Neural cell (in vitro differentiated cells): ENCODE measurements around the gene POT1. TPM values are rescaled to one million over a fixed set of nuclear protein-coding genes. Genes with fewer than 3 reads are reported as not detected.

Experiments used
- H2AFZ ChIP-seq: fragments of 200-600, 300-800 bp; sonication (generic), shearing (Covaris generic); 2 replicates; pipeline ENCODE4 v1.6.0; 2014; ENCODE audit warnings: low read depth, mild to moderate bottlenecking, antibody characterized with exemption, low read length, moderate library complexity
- H3F3A ChIP-seq: fragments of 200-600 bp; shearing (Covaris generic); 2 replicates; pipeline ENCODE4 v1.6.1; 2016; ENCODE audit warnings: mild to moderate bottlenecking, moderate library complexity, mixed read lengths, antibody characterized with exemption, low read length; ENCODE audit not compliant: insufficient read depth, poor library complexity, severe bottlenecking
- H3K27ac ChIP-seq: fragments of 200-600, 300-800 bp; sonication (generic), shearing (Covaris generic); 2 replicates; pipeline ENCODE4 v1.5.1; 2014; ENCODE audit warnings: mild to moderate bottlenecking, low read length, moderate library complexity
- H3K27me3 ChIP-seq: fragments of 300-800, 200-600 bp; sonication (generic), shearing (Covaris generic); 2 replicates; pipeline ENCODE4 v1.6.0; 2014; ENCODE audit warnings: mild to moderate bottlenecking, low read depth, low read length, moderate library complexity; ENCODE audit not compliant: insufficient read depth
- H3K36me3 ChIP-seq: fragments of 300-800, 200-600 bp; sonication (generic), shearing (Covaris generic); 2 replicates; pipeline ENCODE4 v1.5.1; 2014; ENCODE audit warnings: mild to moderate bottlenecking, antibody characterized with exemption, low read length, moderate library complexity; ENCODE audit not compliant: insufficient read depth
- H3K4me2 ChIP-seq: fragments of 300-800, 200-600 bp; sonication (generic), shearing (Covaris generic); 2 replicates; pipeline ENCODE4 v1.6.0; 2014; ENCODE audit warnings: mild to moderate bottlenecking, low read length
- H3K4me3 ChIP-seq: fragments of 300-800, 200-600 bp; sonication (generic), shearing (Covaris generic); 2 replicates; pipeline ENCODE4 v1.5.1; 2014; ENCODE audit warnings: mild to moderate bottlenecking, low read length, moderate library complexity
- H3K79me2 ChIP-seq: fragments of 200-600 bp; shearing (Covaris generic); replicated peaks from 2 replicates; pipeline ENCODE4 v1.6.0; 2014; ENCODE audit warnings: mild to moderate bottlenecking, low read length, moderate library complexity; ENCODE audit not compliant: insufficient read depth
- H3K9ac ChIP-seq: fragments of 300-800, 200-600 bp; sonication (generic), shearing (Covaris generic); 2 replicates; pipeline ENCODE4 v1.6.1; 2016; ENCODE audit warnings: mild to moderate bottlenecking, low read length, mixed read lengths
- H3K9me2 ChIP-seq: fragments of 200-600 bp; shearing (Covaris generic); 2 replicates; pipeline ENCODE4 v1.6.1; 2016; ENCODE audit warnings: mild to moderate bottlenecking, low read length, mixed read lengths; ENCODE audit not compliant: insufficient read depth
- H3K9me3 ChIP-seq: fragments of 200-600, 300-800 bp; sonication (generic), shearing (Covaris generic); 2 replicates; pipeline ENCODE4 v1.6.1; 2016; ENCODE audit warnings: mild to moderate bottlenecking, mixed run types, low read length, moderate library complexity, mixed read lengths
- H4K20me1 ChIP-seq: fragments of 200-600 bp; shearing (Covaris generic); 2 replicates; pipeline ENCODE4 v1.6.1; 2016; ENCODE audit warnings: mild to moderate bottlenecking, mixed run types; ENCODE audit not compliant: insufficient read depth
- EP300 ChIP-seq: fragments of 450-650 bp; conservative IDR thresholded peaks from 2 replicates; pipeline ENCODE4 v1.6.1; 2014; ENCODE audit warnings: antibody characterized with exemption, mild to moderate bottlenecking, moderate library complexity; ENCODE audit not compliant: poor library complexity, severe bottlenecking
- EZH2 ChIP-seq: fragments of 200-600, 300-800 bp; shearing (Covaris generic), sonication (generic); IDR thresholded peaks from 2 replicates; pipeline ENCODE4 v1.6.1; 2014; ENCODE audit warnings: antibody characterized with exemption, low read length, borderline replicate concordance, mild to moderate bottlenecking; ENCODE audit not compliant: insufficient read depth, poor library complexity, severe bottlenecking
- MXI1 ChIP-seq: fragments of 450-650 bp; conservative IDR thresholded peaks from 2 replicates; pipeline ENCODE4 v1.6.1; 2014; ENCODE audit warnings: antibody characterized with exemption, mild to moderate bottlenecking; ENCODE audit not compliant: poor library complexity, severe bottlenecking
- POLR2AphosphoS5 ChIP-seq: IDR thresholded peaks from 2 replicates; pipeline ENCODE4 v1.6.1; 2012
- RAD21 ChIP-seq: fragments of 450-650 bp; conservative IDR thresholded peaks from 2 replicates; pipeline ENCODE4 v1.6.1; 2014; ENCODE audit warnings: antibody characterized with exemption, mild to moderate bottlenecking, moderate library complexity
- REST ChIP-seq: IDR thresholded peaks from 2 replicates; pipeline ENCODE4 v1.6.1; 2012; ENCODE audit warnings: borderline replicate concordance
- SMC3 ChIP-seq: fragments of 450-650 bp; conservative IDR thresholded peaks from 2 replicates; pipeline ENCODE4 v1.6.1; 2014; ENCODE audit warnings: antibody characterized with exemption, mild to moderate bottlenecking, moderate library complexity; ENCODE audit not compliant: poor library complexity
- TAF1 ChIP-seq: IDR thresholded peaks from 2 replicates; pipeline ENCODE4 v1.6.1; 2012; ENCODE audit warnings: low read depth
- polyA plus RNA-seq: library from polyadenylated mRNA; depleted of rRNA; stranded (reverse); fragments of >200 nt; gene quantifications from 2 replicates; pipeline ENCODE4 v1.2.3, GENCODE V29; 2014
- TF ChIP-seq, protein P1 (sequence below): fragments of 450-650 bp; IDR thresholded peaks from 2 replicates; pipeline ENCODE4 v1.5.1; 2014; ENCODE audit warnings: antibody characterized with exemption, mild to moderate bottlenecking, moderate library complexity; ENCODE audit not compliant: poor library complexity, severe bottlenecking

The POT1 gene
- polyA plus RNA-seq, 1 donor from 2014 or later: 19.3 TPM

GRCh38 chr7:124781907-124782734 is 147.5 kb downstream of the POT1 start:
- H3K9me3 ChIP-seq: no peaks in the 10 kb centered on the region
- no peak overlapping the region for H3K4me3 ChIP-seq
- no peaks in the 10 kb centered on the region for H4K20me1 ChIP-seq
- H3K9me2 ChIP-seq: no peaks in the 10 kb centered on the region
- no peak overlapping the region for H3K27ac ChIP-seq
- H3F3A ChIP-seq: no peaks in the 10 kb centered on the region
- no peaks in the 10 kb centered on the region for H3K27me3 ChIP-seq
- no peak overlapping the region for H3K9ac ChIP-seq
- H3K4me2 ChIP-seq: no peak overlapping the region
- H3K79me2 ChIP-seq: no peaks in the 10 kb centered on the region
- H3K36me3 ChIP-seq: no peaks in the 10 kb centered on the region
- H2AFZ ChIP-seq: no peak overlapping the region
- TF ChIP-seq REST (no peak), EP300 (no peak), MXI1 (no peak), POLR2AphosphoS5 (no peak)

DNA sequence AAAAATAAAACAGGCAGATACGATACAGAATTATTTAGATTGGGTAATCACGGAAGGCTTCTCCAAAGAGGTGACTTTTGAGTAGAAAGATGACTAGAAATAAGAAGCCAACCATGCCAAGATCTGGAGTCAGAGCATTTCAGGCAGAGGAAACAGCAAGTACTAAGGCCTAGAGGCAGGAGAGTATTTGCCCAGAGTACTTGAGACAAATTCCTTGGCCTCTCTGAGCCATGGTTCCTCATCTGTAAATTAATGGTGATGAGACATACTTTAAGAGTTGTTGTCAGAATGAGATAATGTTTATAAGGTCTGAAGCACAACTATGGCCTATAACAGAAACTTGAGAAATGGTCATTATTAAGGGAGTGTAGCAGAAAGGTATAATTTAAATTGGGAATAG is 148.2 kb downstream of the POT1 start:
- H3K27me3 ChIP-seq: no peaks in the 10 kb centered on the region
- H3K9me3 ChIP-seq: no peaks in the 10 kb centered on the region
- H2AFZ ChIP-seq: no peak overlapping the region
- no peaks in the 10 kb centered on the region for H4K20me1 ChIP-seq
- no peak overlapping the region for H3K27ac ChIP-seq
- no peak overlapping the region for H3K4me3 ChIP-seq
- no peaks in the 10 kb centered on the region for H3K9me2 ChIP-seq
- no peaks in the 10 kb centered on the region for H3K79me2 ChIP-seq
- H3K36me3 ChIP-seq: no peaks in the 10 kb centered on the region
- TF ChIP-seq POLR2AphosphoS5: no peak
- TF ChIP-seq, protein P1, sequence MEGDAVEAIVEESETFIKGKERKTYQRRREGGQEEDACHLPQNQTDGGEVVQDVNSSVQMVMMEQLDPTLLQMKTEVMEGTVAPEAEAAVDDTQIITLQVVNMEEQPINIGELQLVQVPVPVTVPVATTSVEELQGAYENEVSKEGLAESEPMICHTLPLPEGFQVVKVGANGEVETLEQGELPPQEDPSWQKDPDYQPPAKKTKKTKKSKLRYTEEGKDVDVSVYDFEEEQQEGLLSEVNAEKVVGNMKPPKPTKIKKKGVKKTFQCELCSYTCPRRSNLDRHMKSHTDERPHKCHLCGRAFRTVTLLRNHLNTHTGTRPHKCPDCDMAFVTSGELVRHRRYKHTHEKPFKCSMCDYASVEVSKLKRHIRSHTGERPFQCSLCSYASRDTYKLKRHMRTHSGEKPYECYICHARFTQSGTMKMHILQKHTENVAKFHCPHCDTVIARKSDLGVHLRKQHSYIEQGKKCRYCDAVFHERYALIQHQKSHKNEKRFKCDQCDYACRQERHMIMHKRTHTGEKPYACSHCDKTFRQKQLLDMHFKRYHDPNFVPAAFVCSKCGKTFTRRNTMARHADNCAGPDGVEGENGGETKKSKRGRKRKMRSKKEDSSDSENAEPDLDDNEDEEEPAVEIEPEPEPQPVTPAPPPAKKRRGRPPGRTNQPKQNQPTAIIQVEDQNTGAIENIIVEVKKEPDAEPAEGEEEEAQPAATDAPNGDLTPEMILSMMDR: no peak
- no peaks in the 10 kb centered on the region for H3F3A ChIP-seq
- H3K9ac ChIP-seq: no peak overlapping the region
- no peak overlapping the region for H3K4me2 ChIP-seq

- Histone ChIP-seq H3K36me3 (no peaks in the 10 kb centered on the region), H2AFZ (no peak overlapping the region), H3K9me2 (no peaks in the 10 kb centered on the region), H3K4me3 (no peak overlapping the region), H3K9me3 (no peaks in the 10 kb centered on the region), H3K79me2 (no peaks in the 10 kb centered on the region), H3F3A (no peaks in the 10 kb centered on the region), H3K27ac (no peak overlapping the region), H3K4me2 (no peak overlapping the region), H3K27me3 (no peaks in the 10 kb centered on the region), H4K20me1 (no peaks in the 10 kb centered on the region), H3K9ac (no peak overlapping the region)
- TF ChIP-seq MXI1 (no peak), EZH2 (no peak), POLR2AphosphoS5 (no peak), REST (no peak), SMC3 (no peak), TAF1 (no peak), RAD21 (no peak), EP300 (no peak)
- TF ChIP-seq, protein P1: no peak
Measured at GRCh38 chr7:124780608-124781007, 149.0 kb downstream of the POT1 start.
